ENCODE results near the gene ZNF276.
A peak's percentile ranks its signal among the peaks of the same experiment; 100 is the strongest.
"Not testable (repeated sequence)": the region's sequence is repeated elsewhere in the genome, so short reads cannot be mapped to it uniquely, and the experiment has no call there.

Gene ZNF276, protein sequence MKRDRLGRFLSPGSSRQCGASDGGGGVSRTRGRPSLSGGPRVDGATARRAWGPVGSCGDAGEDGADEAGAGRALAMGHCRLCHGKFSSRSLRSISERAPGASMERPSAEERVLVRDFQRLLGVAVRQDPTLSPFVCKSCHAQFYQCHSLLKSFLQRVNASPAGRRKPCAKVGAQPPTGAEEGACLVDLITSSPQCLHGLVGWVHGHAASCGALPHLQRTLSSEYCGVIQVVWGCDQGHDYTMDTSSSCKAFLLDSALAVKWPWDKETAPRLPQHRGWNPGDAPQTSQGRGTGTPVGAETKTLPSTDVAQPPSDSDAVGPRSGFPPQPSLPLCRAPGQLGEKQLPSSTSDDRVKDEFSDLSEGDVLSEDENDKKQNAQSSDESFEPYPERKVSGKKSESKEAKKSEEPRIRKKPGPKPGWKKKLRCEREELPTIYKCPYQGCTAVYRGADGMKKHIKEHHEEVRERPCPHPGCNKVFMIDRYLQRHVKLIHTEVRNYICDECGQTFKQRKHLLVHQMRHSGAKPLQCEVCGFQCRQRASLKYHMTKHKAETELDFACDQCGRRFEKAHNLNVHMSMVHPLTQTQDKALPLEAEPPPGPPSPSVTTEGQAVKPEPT

DNA sequence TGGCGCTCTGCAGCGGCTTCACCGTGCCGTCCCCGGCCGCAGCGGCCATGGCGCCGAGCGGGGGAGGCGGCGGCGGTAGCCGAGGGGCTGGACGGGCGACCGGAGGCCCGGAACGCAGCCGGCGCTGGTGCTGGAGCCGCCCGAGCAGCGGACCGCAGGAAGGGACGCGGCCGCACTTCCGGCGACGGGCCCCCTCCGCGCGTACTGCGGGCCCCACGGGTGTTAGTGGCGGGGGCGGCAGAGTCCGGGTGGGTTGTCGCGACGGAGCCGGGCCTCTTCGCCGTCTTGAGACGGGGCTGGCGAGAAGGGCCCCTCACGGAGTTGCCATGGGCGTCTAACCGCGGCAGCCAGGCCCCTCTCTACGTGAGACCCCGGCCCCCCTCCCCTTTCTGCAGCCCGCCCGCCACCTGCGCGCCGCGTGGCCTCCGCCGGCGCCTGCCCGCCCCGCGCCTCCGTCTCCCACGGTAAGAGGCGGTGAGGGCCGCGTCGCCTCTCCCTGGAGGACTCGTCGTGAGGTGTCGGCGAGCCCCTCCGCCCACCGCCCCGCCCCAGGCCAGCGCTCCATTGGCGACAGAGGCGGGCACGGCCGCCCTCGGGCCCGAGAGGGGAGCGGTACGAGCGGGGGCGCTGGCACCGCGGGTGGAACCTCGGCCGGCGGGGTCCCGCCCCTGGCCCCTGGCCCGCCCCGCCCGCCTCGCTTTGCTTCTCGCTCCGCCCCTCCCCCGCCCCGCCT, at the start of gene ZNF276, which contains the start of gene VPS9D1:
Gene ZNF276, plus strand, starts transcription at position 725 of the 733 bp plus-strand sequence. CDS start 104 bp downstream, outside the sequence.
Gene VPS9D1, minus strand, starts transcription at position 86 of the 733 bp plus-strand sequence. Its CDS starts 37 bp downstream, at position 49.
- peak; percentile 85 for DNase-seq

DNA sequence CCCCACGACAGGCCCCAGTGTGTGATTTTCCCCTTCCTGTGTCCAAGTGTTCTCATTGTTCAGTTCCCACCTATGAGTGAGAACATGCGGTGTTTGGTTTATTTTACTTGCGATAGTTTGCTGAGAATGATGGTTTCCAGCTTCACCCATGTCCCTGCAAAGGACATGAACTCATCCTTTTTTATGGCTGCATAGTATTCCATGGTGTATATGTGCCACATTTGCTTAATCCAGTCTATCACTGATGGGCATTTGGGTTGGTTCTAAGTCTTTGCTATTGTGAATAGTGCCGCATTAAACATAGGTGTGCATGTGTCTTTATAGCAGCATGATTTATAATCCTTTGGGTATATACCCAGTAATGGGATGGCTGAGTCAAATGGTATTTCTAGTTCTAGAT, 49.8 kb upstream of the ZNF276 start:
- DNase-seq, result not testable (repeated sequence)

DNA sequence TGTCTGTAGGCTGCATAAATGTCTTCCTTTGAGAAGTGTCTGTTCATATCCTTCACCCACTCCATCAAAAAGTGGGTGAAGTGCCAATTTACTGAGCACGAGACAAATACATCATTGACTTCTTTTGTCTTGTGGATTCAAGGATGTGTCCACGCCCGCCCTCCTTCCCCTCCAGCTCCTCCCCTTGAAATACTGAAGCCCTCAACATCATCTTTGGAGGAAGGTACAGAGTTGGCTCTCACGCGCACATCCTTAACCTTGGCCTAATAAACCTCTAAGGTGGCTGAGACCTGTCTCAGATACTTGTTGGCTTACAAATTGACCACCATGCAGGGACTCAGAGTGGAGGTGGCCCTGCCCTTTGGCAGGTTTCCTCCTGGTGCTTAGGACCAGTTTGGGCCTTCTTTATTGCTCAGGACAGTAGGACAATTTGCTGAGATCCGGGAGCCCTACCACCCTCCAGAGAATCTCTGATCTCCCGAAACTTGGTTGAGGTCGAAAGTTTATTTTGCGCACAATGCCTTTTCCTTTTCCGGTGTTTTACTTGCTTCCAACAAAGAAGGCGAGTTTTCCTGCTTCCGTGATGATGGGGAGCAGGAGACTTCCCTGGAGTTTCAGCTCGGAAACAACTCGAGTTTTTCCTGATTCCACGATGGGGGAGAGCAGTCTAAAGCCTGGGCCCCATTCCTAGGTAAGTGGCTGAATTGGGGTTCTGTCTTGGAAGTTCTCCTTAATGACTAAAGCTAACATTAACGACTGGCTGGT, 49.0 kb upstream of the ZNF276 start:
- DNase-seq, result no peak

DNA sequence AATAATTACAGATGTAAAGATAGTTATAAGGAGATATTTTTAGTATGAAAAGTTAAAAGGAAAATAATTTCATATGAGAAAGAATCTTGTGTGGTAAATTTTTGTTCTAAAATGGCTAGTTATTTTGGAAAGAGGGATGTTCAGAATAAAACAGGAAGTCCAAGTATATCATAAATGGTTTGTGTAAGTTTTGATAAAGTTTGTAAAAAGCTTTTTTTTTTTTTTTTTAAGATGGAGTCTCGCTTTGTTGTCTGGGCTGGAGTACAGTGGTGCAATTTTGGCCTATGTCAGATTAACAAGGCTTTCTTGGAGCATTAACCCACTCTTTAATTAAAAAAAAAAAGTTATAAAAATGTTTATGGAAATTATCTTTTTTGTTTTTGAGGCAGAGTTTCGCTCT, 43.1 kb upstream of the ZNF276 start:
- no peak for DNase-seq

DNA sequence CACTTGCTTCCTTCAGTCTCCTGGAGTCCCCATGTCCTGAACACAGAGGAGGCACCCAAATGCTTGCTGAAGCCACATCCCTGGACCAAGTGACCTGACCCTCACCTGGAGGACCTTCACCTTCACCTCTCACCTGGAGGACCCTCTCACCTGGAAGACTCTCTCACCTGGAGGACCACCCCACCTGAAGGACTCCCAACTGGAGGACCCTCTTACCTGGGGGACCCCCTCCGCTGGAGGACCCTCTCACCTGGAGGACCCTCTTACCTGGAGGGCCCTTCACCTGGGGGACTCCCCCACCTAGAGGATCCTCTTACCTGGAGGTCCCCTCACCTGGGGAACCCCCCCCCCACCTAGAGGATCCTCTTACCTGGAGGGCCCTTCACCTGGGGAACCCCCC, 35.4 kb upstream of the ZNF276 start:
- DNase-seq, result no peak

DNA sequence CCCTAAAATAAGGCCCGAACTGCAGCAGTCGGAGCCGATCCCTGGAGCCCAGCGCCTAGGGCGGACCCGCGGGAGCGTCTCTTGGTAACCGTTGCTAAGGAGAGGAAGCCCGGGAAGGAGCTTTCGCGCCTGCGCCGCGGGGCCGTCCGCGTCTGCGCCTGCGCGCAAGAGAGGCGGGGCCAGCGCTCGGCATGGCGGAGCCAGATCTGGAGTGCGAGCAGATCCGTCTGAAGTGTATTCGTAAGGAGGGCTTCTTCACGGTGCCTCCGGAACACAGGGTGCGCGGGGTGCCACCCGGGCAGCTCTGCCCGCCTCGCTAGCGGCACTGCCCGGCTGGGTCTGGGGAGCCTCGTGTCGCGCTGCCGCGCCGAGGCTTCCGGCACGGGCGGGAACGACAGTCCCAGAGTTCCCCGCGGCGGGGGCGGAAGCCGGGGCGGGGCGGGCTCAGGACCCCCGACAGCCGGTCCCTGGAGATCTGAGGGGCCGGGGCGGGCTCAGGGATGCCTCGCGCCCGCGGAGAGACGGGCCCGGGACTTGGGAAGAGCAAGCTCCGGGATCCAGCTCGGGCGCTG, 34.7 kb upstream of the ZNF276 start, which contains the start of gene CDK10:
Gene CDK10, plus strand, starts transcription at position 170 of the 572 bp plus-strand sequence. Its CDS starts 22 bp downstream, at position 192.
- DNase-seq, result peak; percentile 92

DNA sequence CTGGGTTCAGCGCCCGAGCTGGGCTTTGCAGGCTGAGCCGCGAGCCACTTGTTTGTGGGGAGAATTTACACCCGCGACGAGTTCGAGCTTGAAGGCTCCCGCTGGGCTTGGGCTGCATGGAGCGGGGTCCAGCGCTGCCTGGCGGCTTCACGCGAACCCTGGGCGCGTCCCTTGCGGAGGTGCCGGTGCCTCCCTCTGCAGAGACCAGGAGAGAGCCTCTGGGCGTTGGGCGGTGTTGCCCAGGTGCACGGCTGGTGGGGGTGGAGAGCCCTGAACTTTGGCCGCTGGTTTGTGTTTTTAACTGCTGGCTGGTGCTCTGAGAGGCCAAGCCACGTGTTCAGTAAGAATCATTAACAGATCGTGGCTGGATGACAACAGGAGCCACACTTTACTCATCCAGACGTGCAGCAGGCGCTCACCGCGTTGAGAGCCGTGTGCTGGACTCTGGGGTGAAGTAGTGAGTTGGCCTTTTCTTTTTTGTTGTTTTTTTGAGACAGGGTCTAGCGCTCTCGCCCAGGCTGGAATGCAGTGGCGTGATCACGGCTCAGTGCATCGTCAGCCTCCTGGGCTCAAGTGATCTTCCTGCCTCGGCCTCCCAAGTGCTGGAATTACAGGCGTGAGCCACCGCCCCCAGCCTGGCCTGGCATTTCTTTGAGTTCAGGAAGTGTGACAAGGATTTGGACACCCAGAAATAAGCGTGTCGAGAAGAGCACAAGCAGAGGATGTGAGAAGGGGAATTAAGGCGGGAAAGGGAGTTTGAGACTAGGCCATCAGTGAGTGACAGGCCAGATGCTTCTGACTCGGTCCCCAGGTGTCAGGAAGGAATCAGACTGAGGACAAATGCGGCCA, 34.0 kb upstream of the ZNF276 start:
- DNase-seq, result no peak

DNA sequence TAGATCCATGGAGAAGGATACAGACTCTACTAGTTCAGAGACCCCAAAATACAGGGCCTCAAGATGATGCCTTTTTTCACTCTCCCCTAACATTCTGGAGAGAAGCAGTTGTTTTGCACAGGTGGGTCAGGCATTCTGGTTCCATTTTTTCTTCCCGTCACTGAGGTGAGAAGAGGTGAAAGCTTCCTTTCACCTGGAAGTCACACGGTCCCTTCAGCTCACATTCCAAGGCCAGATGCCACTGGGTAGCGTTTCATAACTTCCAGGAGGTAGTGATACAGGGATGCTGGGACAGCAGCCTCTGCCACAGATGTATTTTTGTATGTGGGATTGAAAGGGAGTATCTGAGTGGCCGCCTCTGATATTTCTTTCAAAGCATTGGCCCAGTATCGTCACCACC, 32.9 kb upstream of the ZNF276 start:
- DNase-seq, result no peak

DNA sequence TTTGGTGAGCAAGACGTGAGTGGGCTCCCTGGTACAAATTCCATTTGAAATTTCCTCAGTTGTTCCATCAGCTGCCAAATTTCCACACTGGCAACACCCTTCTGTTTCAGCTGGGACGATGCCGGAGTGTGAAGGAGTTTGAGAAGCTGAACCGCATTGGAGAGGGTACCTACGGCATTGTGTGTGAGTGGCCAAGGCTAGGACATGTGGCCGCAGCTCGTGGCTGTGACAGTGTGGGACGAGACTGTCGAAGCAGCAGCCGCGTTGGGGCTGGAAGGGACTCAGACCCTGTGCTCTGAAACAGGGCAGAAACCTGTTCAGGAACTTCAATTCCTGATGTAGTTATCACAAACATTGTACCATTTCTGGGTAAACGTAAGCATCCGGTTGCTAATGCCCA, 32.2 kb upstream of the ZNF276 start:
- DNase-seq, result no peak

DNA sequence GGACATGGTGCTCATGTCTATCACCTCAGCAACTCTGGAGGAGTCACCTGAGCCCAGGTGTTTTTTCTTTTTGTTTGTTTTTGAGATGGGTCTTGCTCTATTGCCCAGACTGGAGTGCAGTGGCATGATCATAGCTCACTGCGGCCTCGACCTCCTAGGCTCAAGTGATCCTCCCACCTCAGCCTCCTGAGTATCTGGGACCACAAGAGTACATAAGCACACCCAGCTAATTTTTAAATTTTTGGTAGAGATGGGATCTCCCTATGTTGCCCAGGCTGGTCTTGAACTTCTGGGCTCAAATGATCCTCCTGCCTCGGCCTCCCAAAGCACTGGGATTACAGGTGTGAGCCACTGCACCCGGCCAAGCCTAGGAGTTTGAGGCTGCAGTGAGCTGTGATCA, 31.7 kb upstream of the ZNF276 start:
- DNase-seq, result not testable (repeated sequence)

DNA sequence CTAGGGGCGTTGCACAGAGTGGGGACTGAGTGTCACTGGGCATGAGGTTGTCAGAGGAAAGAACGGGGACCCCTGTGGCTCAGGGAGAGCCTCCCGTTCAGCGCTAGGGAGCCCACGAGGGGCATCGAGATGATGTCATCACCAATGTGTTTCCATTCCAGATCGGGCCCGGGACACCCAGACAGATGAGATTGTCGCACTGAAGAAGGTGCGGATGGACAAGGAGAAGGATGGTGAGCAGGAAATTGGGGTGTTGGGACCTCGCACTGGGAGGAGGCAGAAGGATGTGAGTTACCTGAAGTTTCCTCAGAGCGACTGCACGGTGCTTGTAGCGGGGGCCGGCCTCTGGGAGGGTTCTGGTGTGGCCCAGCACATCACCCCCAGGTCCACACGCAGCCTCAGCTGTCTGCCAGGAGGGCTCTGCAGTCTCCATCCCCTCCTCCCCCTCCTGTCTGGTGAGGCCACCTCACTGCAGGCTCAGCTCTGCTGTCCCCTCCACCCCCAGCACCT, 30.9 kb upstream of the ZNF276 start:
- no peak for DNase-seq

DNA sequence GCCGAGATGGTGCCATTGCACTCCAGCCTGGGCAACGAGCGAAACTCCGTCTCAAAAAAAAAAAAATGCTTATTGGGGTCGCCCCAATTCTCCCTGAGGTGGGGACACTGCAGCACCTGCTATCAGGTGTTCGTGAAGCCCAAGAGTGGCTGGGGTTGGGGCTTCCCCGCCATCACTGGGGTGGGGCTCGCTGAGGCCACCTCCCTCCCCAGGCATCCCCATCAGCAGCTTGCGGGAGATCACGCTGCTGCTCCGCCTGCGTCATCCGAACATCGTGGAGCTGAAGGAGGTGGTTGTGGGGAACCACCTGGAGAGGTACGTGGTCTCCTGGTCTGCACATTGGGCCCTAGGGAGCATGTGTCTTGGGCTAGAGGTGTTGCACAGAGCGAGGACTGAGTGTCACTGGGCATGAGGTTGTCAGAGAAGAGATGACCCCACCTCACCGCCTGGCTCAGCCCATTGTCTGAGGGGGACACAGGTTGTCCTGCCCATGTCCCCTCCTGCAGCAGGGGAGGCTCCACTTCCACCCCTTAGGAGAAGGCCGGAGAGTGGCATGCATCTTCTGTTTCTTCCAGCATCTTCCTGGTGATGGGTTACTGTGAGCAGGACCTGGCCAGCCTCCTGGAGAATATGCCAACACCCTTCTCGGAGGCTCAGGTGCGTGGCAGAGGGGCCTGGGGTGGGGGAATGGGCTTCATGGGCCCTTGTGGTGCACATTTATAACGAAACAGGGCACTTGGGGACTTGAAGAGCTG, 29.9 kb upstream of the ZNF276 start:
- no peak for DNase-seq

DNA sequence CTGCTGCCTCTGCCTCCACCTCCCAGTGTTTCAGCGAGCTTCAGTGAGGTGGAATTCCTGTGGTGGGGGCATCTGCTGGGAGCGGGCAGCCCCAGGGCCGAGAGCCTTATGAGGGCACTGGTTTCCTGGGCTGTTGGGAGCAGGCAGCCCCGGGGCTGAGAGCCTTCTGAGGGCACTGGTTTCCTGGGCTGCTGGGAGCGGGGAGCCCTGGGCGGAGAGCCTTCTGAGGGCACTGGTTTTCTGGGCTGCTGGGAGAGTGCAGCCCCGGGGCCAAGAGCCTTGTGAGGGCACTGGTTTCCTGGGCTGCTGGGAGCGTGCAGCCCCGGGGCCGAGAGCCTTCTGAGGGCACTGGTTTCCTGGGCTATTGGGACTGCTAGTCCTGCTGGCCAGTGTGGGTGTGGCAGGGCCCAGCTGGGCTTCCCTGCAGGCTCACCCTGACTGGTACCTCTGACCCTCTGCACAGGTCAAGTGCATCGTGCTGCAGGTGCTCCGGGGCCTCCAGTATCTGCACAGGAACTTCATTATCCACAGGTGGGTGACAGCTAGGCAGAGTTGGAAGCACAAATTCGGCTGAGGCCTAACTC, 29.3 kb upstream of the ZNF276 start:
- DNase-seq, result no peak

DNA sequence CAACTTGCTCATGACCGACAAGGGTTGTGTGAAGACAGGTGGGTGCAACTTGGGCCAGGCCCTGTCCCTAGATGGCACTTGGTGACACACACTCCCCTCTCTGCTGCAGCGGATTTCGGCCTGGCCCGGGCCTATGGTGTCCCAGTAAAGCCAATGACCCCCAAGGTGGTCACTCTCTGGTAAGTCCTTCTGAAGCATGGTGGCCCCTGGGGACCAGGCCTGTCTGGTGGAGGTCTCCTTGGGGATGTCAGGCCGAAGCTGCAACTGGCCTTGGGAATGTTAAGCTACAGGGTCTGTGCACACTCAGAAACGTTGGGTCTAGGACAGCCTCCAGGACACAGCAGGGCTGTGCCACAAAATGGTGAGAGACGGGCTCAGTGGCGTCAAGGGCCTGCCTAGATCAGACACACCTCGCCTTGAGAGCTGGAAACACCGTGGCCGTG, 28.0 kb upstream of the ZNF276 start:
- no peak for DNase-seq

DNA sequence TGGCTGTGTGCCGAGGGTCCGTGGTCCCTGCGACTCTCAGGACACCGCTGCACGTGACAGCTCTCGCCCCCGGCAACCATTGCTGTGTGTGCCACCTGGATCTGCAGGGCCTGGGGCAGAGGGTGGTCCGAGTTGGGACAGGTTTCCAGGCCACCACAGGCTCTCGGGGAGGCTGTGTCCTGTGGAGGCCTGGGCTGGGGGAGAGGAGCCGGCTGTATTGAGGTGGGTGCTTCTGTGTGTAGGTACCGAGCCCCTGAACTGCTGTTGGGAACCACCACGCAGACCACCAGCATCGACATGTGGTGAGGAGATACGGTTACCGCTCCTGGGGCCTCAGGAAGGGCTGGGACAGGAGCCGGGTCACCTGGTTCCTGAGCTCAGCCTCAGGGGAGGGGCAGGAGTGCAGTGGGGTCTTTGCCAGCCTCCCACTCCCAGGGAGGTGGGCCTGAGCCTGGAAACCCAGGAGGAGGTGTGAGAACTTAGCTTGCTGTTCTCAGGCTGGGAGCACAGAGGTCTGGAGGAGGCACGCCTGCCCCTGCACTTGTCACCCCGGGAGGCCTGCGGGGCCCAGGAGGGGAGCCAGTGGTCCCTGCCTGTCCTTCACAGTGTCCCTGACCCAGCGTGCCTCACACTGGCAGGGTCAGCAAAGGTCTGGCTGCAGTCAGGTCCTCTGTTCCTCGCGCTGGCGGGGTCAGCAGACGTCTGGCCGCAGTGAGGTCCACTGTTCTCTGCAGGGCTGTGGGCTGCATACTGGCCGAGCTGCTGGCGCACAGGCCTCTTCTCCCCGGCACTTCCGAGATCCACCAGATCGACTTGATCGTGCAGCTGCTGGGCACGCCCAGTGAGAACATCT, 27.2 kb upstream of the ZNF276 start:
- DNase-seq, result no peak

DNA sequence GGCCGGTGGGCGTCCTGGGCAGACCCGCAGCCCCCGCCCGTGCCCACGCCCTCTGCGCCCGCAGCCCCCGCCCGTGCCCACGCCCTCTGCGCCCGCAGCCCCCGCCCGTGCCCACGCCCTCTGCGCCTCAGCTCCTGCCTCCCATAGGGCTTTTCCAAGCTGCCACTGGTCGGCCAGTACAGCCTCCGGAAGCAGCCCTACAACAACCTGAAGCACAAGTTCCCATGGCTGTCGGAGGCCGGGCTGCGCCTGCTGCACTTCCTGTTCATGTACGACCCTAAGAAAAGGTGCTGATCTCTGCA, 26.6 kb upstream of the ZNF276 start:
- not testable (repeated sequence) for DNase-seq

DNA sequence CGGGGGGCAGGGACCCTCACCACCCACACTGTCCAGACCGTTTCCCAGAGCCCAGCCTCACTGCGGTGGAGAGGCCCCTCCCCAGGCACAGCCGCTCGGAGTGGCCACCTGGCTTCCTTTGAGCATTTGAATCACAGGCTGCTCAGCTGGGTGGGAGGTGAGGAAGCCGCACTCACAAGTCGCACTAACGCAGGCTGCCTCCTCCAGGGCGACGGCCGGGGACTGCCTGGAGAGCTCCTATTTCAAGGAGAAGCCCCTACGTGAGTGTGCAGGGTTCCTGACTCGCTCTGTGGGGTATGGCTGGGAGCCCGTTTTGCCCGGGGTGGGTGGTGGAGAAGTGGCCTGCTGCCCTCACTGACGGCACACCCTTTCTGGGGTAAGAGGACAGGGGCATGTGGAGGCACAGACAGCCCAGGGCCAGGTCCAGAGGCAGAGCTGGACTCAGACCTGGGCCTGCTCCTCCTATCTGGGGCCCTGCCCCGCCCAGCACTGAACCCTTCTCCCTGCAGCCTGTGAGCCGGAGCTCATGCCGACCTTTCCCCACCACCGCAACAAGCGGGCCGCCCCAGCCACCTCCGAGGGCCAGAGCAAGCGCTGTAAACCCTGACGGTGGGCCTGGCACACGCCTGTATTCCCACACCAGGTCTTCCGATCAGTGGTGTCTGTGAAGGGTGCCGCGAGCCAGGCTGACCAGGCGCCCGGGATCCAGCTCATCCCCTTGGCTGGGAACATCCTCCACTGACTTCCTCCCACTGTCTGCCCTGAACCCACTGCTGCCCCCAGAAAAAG, 26.1 kb upstream of the ZNF276 start:
- DNase-seq, result no peak
